GM03348 (cell line): ENCODE measurements around the gene SLC16A4.
"Not testable (repeated sequence)": the region's sequence is repeated elsewhere in the genome, so short reads cannot be mapped to it uniquely, and the experiment has no call there.

Experiments
- DNase-seq: peaks from one replicate; pipeline ENCODE4 v3.0.0; 2012; ENCODE audit warnings: low spot score

The SLC16A4 gene

DNA sequence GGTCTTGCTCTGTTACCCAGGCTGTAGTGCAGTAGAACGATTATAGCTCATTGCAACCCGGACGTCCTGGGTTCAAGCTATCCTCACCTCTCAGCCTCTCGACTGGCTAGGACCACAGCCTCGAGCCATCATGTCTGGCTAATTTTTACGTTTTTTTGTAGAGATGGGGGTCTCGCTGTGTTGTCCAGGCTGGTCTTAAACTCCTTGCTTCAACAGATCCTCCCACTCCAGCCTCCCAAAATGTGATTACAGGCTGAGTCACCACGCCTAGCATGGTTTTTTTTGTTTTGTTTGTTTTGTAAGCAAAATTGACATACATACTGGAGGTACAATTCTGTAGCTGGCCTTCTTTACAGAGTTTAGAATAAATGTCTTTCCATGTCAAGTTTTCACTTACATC lies 17.7 kb upstream of the SLC16A4 start:
- no peak for DNase-seq

DNA sequence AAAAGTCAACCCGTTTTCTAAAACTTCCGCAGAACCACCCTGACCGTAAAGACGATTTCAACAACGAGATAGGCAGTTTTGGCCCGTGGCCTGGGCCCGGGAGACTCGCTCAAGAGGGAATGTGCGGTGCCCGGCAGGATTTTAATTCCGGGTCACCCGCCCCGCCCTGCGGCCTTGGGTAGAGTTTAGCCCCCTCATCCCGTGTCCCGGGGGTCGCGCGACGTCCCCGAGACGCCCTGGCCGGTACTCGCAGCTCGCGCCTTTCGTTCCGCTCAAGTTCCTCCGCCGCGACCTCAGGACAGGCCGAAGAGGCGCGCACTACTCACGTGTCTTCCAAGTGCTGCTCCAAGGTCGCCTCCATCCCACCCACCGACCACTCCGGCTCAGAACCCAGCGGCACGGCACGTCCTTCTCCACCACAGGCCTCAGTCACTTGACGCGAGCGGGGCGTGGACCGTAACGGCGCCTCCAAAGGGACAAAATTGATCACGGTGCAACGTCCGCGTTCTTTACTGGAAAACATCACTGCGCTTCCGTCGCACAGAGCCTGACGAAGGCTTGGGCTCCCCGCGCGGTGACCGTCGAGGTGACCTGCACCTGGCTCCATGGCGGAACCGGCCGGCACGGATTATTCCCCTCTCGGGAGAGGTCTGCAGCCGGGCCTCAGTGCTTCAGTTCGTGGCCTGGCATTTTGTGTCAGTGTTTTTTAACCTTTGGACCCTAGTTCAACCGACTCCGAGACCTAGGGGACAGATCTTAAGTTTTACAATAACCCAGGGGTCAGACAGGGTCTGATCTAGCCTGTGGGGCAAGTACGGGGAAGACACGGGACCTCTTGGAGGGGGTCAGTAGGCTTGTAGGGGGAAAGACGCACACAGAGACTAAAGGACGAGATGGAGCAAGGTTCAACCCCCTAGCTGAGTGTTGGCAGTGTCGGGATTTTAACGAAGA lies 16.7 kb upstream of the SLC16A4 start, which contains the start of gene LAMTOR5:
Gene LAMTOR5 (minus strand): TSS at position 435 of the 951 bp plus-strand sequence. CDS start 74 bp downstream, at position 361.
- peak; percentile 91 for DNase-seq

DNA sequence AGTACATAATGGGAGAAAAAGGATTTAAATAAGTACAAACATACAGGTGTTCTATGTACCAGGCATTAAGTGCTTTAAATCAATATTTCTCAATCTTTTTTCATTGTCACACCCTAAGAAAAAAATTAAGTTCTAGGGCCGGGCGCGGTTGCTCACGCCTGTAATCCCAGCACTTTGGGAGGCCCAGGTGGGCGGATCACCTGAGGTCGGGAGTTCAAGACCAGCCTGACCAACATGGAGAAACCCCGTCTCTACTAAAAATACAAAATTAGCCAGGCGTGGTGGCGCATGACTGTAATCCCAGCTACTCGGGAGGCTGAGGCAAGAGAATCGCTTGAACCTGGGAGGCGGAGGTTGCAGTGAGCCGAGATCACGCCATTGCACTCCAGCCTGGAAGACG lies 15.6 kb upstream of the SLC16A4 start:
- not testable (repeated sequence) for DNase-seq

DNA sequence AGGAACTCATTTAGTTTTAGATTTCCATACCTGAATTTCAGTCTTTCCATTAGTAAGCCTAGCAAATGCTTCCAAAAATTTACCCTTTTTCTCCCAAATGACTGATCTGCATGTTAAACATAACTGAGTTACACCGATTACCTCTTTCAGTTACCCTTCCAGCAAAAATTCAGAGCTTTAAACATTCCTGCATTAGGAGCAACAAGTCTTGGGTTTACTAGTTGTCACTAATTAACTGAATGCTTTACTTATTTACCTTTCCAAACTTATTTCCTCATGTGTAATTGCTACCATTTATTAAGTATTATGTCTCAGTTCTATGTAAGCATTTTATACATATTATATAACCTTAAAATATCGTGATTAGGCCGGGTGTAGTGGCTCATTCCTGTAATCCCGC lies 13.6 kb upstream of the SLC16A4 start:
- no peak for DNase-seq

DNA sequence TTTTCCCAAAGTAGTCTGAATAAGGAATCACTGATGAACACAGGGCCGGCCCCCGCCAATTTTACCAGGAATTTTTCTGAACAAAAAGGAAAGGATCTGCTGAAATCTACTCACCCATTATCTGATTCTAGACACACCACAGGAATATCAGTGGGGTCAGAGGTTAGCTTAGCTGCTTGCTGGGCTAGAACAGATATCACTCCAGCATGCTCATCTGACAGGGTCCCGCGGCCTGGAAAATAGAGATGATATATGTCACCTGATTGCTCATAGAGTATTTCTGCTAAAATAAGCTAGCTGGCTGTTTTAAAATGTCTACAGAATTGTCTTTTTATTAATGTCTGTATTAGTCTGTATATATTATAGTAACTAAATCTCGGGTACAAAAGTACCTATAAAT lies 13.0 kb upstream of the SLC16A4 start:
- no peak for DNase-seq

DNA sequence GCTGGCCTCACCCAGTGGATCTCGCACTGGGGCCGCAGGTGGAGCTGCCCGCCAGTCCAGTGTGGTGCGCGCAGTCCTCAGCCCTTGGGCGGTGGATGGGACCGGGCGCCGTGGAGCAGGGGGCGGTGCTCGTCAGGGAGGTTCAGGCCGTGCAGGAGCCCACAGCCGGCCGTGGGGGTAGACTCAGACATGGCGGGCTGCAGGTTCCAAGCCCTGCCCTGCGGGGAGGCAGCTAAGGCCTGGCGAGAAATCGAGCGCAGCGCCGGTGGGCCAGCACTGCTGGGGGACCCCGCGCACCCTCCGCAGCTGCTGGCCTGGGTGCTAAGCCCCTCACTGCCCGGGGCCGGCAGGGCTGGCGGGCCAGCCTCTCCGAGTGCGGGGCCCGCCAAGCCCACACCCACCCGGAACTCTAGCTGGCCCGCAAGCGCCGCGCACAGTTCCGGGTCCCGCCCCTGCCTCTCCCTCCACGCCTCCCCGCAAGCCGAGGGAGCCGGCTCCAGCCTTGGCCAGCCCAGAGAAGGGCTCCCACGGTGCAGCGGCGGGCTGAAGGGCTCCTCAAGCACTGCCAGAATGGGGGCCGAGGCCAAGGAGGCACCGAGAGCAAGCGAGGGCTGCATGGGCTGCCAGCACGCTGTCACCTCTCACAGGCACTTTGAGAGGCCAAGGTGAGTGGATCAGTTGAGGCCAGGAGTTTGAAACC lies 5.6 kb upstream of the SLC16A4 start:
- not testable (repeated sequence) for DNase-seq

DNA sequence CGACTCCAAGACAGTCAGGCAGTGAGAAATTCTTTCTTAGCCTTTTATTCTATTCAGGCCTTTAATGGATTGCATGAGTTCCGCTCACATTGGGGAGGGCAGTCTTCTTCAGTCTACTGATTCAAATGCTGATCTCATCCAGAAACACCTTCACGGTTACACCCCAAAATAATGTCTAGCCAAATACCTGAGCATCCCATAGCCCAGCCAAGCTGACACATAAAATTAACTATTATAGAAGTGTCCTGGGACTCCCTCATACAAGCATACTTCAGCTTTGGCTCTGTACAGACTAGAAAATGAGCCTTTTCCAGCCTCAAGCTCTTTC lies 3.6 kb upstream of the SLC16A4 start:
- no peak for DNase-seq

DNA sequence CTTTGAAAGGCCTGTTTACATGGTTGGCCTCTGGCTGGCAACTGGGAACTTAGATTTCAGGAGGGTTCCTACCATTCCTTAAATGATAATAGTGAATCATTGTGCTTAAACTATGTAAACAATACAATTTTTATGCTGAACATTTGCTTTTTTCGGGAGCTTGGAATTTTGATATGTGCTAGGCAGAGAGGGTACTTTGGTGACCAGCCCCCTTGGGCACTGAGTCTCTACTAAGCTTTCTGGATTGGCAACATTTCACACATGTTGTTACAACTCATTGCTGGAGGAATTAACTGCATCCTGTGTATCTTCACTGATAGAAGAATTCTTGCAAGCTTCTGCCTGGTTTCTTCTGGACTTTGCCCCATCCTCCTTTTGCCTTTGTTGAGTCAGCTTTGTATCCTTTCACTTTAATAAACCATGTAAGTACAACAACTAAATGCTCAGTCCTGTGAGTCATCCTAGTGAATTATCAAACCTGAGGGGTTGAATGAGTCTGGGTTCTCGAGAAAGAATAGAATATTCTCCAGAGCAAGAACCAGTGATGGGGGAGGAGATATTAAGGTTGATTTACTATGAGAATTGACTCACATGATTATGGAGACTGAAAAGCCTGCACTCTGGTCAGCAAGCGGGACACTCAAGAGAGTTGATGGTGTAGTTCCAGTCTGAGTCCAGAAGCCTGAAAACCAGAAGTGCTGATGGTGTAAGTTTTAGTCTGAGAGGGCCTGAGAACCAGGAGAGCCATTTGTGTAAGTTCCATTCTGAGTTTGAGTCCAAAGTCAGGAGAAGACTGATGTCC lies 3.1 kb upstream of the SLC16A4 start:
- peak; percentile 50 for DNase-seq

DNA sequence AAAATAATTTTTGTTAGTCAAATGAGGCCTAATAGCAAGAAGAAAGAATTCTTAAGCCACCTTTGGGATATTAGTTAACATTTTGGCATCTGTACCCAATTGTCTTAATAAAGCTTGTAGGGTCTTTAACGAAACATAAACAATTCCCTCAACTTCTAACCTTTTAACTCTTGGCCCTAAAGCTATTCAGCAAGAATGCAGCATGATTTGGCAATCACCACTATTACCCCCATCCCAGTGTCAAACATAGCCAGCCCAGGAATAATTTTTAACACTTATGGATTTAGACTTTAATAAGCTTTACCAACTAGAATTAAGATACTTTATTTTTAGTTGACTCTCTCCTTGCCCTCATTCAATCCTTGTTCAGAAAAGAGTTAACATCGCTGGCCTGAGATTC lies 2.5 kb upstream of the SLC16A4 start:
- no peak for DNase-seq

DNA sequence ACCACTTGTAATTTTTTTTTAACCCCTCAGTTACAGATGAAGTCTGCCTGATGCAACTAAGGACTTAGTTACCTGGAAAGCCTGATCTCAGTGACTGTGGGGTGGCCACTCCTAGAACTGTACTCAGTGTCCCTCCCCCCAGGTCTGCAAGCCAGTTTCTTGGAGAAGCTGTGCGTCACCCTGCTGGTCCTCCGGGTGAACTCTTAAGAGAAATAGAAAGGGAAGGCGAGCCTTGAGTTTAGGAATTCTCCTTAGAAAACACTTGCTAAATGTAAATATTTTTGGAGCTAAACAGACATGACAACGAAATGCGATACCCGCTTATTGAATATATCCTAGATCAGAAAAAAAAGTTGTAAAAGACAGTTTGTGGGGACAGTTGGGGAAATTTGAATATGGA lies 730 bp downstream of the SLC16A4 start:
- DNase-seq = peak; percentile 76

DNA sequence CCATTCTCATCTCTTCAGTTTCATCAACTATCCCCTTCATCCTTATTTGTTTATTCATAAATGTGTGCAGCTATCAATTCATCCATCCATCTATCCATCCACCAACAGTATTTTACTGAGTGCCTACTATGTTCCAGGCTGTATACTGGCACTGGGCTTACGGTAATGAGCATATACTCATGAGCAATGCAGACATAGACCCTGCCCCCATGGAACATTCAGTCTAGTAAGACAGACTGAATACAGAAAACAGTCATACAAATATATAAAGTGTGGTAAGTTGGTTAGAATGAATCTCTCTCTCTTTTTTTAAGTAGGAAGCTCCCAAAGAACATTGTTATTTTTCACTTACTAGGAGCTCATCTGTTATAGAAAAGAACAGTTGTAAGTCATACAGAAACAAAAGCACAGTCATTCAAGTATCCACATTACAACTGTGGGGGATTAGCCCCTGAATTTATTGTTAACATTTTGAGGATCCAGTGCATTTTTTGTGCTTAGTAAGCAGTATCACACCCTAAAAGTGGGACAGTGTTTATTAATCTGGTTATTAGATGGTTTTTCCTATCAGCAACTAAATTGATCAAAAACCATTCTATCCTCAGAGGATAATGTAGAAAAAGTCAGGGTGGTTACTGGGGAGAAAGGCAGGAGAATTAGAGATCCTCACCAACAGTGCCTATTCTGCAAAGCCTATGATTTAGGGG lies 3.6 kb downstream of the SLC16A4 start:
- DNase-seq = no peak

DNA sequence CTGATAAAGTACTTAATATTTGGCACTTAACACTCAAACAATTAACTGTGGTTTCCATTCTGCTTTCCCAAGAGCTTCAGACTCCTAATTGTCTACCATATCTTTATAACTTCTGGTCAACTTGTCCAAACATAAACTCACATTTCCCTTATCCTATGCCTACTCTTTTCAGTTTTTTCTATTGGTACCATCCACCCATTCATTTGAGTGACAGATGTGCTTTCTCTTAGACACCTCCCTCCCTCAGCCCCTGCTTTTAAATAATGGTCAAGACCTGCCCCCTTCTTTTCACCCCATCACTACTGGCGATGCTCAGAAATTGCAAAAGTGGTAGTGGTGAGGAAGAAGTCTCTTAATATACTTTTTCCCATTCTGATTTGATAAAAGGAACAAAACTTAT lies 5.5 kb downstream of the SLC16A4 start:
- DNase-seq = no peak

DNA sequence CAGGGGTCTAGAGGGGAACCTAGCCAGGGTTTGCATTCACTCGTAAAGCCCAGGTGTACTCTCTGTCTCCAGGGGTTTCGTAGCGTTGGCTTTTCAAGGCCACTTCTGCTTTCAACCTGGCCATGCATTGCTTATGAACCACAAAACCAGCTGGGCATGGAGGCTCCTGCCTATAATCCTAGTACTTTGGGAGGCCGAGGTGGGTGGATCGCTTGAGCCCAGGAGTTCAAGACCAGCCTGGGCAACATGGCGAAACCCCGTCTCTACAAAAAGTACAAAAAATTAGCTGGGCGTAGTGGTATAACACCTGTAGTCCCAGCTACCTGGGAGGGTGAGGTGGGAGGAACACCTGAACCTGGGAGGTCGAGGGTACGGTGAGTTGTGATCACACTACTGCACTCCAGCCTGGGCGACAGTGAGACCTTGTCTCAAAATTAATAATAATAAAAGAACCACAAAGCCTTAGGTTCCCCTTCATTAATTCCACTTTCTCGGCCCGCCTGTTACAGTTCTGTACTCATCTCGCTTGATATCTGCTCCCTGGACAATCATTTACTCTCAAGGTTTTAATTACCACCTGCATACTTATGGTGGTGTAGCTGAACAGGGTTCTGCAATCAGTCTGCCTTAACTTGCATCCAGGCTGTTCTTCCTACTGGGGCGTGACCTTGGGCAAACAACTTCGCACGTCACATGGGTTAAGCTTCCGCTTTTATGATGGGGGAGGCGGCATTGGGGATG lies 6.1 kb downstream of the SLC16A4 start:
- DNase-seq = no peak

DNA sequence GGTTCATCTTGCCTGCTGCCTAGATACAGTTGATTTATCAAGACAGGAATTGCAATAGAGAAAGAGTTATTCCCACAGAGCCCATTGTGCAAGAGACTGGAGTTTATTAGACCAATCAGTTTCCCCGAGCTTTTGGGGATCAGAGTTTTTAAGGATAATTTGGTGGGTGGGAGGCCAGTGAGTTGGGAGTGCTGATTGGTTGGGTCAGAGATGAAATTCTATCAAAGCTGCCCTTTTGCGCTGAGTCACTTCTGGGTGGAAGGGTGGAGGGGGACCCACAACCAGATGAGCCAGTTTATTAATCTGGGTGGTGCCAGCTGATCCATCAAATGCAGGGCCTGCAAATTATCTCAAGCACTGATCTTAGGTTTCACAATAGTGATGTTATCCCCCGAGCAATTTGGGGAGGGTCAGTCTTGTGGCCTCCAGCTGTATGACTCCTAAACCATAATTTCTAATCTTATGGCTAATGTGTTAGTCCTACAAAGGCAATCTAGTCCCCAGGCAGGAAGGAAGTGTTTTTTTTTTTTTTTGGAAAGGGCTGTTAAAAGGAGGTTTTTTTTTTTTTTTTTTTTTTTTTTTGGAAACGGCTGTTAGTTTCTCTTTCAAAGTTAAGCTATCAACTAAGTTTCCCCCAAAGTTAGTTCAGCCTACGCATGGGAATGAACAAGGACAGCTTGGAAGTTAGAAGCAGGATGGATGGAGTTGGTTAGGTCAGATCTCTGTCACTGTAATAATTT lies 7.4 kb downstream of the SLC16A4 start:
- no peak for DNase-seq

DNA sequence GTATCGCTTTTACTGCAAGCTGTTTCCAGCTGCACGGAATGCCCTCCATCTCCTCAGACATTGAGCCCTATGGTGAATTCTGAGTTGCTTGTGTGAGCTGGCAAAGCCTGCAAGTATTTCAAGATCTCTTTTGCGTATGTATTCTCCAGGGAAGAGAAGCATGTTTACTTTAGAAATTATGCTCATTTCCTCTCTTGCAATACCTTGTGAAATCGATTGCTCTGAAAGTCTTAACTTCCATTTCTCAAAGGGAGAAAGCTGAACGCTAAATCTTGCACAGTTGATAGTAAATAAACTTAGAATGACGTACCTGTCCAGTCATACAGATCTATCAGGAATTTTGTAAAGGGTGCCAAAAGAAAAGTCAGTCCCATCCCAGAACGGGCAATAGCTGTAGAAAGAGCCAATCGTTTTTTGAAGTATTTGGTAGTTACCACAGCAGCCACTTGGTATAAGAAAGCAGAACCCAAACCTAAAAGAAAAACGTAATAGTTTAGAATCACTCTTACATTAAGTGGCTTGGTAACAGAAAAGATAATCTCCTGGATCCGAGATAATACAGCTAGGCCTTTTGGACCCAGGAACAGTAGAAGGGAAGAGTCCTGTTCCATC lies 10.0 kb downstream of the SLC16A4 start:
- no peak for DNase-seq

DNA sequence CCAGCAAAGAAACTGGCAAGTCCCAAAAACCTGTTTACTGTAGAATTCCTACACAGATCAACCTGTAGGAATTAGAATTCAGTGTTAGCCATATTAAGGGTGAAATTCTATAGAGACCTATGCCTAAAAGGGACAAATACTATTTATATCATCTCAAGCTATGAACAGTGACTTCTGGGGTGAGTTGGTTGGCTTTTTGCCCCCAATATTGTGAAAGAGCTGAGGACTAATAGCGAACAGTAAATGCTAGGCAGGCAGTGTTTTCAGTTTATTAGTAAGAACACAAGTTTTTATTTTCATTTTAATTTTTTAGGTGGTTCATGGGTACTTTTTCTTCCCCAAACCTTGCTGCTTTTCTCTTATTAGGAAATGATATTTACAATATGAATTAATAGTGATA lies 15.3 kb downstream of the SLC16A4 start:
- peak; percentile 9 for DNase-seq

DNA sequence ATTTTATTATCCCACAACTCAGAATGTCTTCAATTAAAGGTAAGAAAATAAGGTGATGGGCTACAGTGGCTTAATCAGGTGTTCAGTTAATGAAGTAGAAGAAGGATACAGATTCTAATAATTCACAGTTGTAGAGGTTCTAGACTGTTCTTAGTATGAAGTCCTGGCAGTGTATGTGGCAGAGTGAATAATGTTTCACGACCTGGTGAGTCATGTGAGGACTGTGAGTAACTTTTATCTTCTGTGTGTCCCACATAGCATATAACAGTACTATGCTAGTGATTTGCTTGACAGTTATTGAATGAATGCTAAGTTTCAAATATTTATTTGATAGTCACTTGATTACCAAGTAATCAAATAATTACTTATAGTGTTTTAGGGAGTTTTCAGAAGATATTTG lies 20.0 kb downstream of the SLC16A4 start:
- peak; percentile 56 for DNase-seq

DNA sequence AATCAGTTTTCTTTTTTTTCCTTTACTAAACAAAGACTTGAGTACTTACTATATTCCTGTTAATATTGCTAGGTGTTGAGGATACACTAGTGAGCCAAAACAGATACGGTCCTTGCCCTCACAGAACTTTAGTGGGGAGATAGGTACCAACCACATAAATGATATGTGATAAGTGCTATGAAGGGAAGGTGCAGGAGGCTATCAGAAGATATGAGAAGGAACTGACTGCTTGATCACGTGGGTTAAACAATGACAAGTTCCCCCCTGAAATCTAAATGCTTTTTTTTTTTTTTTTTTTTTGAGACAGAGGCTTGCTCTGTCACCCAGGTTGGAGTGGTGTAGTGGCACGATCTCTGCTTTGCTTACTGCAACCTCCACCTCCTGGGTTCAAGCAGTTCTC lies 26.6 kb downstream of the SLC16A4 start:
- DNase-seq = no peak

DNA sequence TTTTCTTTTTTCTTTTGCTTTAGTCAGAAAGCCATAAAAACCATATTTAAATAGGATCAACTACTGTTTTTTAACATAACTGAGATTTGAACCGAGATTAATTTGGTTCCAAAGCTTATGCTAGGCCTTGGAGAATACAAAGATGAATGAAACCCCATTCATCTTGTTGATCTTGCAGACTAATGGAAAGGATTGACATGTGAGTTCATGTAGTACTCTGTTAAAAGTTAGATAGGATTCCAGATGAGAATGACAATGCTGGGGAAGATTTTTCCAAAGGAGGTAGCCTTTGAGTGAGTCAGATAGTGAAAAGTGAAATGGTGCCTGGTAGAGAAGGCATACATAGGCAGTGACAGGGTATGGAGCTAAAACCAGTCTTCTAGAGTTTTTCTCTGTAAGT lies 29.0 kb downstream of the SLC16A4 start:
- DNase-seq = no peak

DNA sequence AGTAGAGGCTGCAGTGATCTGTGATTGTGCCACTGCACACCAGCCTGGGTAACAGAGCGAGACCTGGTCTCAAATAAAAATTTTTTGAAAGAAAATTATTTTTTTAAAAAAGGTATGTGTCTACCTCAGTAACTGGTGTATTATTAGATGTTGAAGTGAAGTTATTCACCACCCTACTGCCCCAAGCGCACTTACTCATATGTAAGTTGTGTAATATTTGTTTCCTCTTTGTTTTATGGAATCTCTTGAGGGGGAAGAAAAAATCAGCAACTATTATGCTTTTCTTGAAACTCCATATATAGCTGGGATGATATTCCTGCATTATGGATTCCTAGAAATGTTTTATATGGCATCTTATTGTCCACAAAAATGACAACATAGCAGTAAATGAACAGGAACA lies 30.4 kb downstream of the SLC16A4 start:
- DNase-seq = no peak
